HepG2 (cell line): ENCODE data around the gene TMEM9B. TPM values are rescaled to one million over a fixed set of nuclear protein-coding genes. Genes with fewer than 3 reads are reported as not detected.

Experiments
- ATAC-seq: fragments of 200-7000 bp; cut with Tn5 transposase; 3 replicates; pipeline ENCODE4 v1.9.1; 2020; ENCODE audit warnings: mild to moderate bottlenecking, moderate library complexity
- BruUV-seq: library from RNA; stranded (reverse); fragments of 400-500 nt; replicated peaks from 2 replicates; lab custom pipeline; 2021; lab: Mats Ljungman, UMichigan
- CTCF ChIA-PET: fragments of 300-600 bp; formaldehyde crosslinking; extraction: SDS; loops from one replicate; lab custom pipeline; 2021; ENCODE audit warnings: low total read pairs, inconsistent platforms, low intra/inter-chr PET ratio; lab: Yijun Ruan, JAX
- POLR2A ChIA-PET: fragments of 350-600 bp; sonication (Branson Sonifier 250); formaldehyde crosslinking; loops from one replicate; lab custom pipeline; 2020; ENCODE audit warnings: antibody characterized with exemption, inconsistent platforms; lab: Yijun Ruan, JAX
- DNase-seq: peaks from one replicate; pipeline ENCODE4 v3.0.0-alpha.2; 2015; ENCODE audit warnings: low spot score
- FAIRE-seq: peaks from 3 replicates; lab custom pipeline; 2011; peaks lifted over from hg19 to GRCh38; lab: Jason Lieb, UNC
- H2AFZ ChIP-seq: one replicate; pipeline ENCODE4 v1.6.1; 2011; ENCODE audit warnings: low read length, inconsistent platforms
- H3K27ac ChIP-seq: fragments of 300-600 bp; 3 replicates; pipeline ENCODE4 v1.8.0; 2011; ENCODE audit warnings: mixed run types, mild to moderate bottlenecking, mixed read lengths, low read length, inconsistent platforms; ENCODE audit not compliant: insufficient read depth; ENCODE audit errors: extremely low read length
- H3K27me3 ChIP-seq, 2 experiments: fragments of 200-600 bp in 1 of 2; 2 replicates in 1 of 2; 3 replicates in 1 of 2; pipeline versions ENCODE4 v1.6.0 to v1.8.0; 2011; ENCODE audit warnings: low read length in 2 of 2, mild to moderate bottlenecking in 2 of 2, moderate library complexity in 2 of 2, inconsistent platforms in 1 of 2; ENCODE audit not compliant: insufficient read depth in 2 of 2, control insufficient read depth in 1 of 2
- H3K36me3 ChIP-seq, 2 experiments: fragments of 200-600 bp in 1 of 2; replicated peaks in 1 of 2; 2 replicates in 1 of 2; 3 replicates in 1 of 2; pipeline versions ENCODE4 v1.5.1 to v1.8.0; 2011; ENCODE audit warnings: low read length in 2 of 2, inconsistent platforms in 1 of 2; ENCODE audit not compliant: insufficient read depth in 2 of 2, control insufficient read depth in 1 of 2
- H3K4me1 ChIP-seq: 2 replicates; pipeline ENCODE4 v1.5.1; 2012; ENCODE audit warnings: low read length, inconsistent platforms; ENCODE audit not compliant: insufficient read depth
- H3K4me2 ChIP-seq: 2 replicates; pipeline ENCODE4 v1.6.0; 2011; ENCODE audit warnings: low read depth, low read length, inconsistent platforms
- H3K4me3 ChIP-seq, 3 experiments: fragments of 200-600 bp in 1 of 3; sonication (generic), shearing (Covaris generic) in 1 of 3; replicated peaks in 1 of 3; 2 replicates each; pipeline ENCODE4 v1.5.1; 2011 to 2016; ENCODE audit warnings: low read length in 3 of 3, inconsistent platforms in 2 of 3, low read depth in 2 of 3, mild to moderate bottlenecking in 2 of 3, control low read depth in 1 of 3, mixed read lengths in 1 of 3; ENCODE audit not compliant: insufficient read depth in 1 of 3
- H3K79me2 ChIP-seq: one replicate; pipeline ENCODE4 v1.6.1; 2011; ENCODE audit warnings: low read length, inconsistent platforms; ENCODE audit not compliant: insufficient read depth
- H3K9ac ChIP-seq: 2 replicates; pipeline ENCODE4 v1.6.0; 2011; ENCODE audit warnings: mild to moderate bottlenecking, low read depth, low read length, inconsistent platforms; ENCODE audit not compliant: insufficient read depth
- H3K9me3 ChIP-seq: 2 replicates; pipeline ENCODE4 v1.5.1; 2012; ENCODE audit warnings: mild to moderate bottlenecking, low read length
- H4K20me1 ChIP-seq: 2 replicates; pipeline ENCODE4 v1.6.0; 2011; ENCODE audit warnings: inconsistent platforms, mild to moderate bottlenecking, low read length, moderate library complexity; ENCODE audit not compliant: insufficient read depth
- ARNT ChIP-seq: fragments of 450-650 bp; IDR thresholded peaks from 2 replicates; pipeline ENCODE4 v1.6.1; 2017
- ZNF850 ChIP-seq: sonication (generic); formaldehyde crosslinking; conservative IDR thresholded peaks from 2 replicates; pipeline ENCODE4 v1.9.0; 2021; ENCODE audit warnings: mild to moderate bottlenecking, missing genetic modification reagents
- WGBS: methylation state at CpG from one replicate; pipeline ENCODE4 v1.1.6; 2017; ENCODE audit warnings: low lambda C conversion rate; 5-methylcytosine and 5-hydroxymethylcytosine counted together
- in situ Hi-C: cut with HindIII; loops from 2 replicates; pipeline ENCODE4 v1.10.0; 2017; ENCODE audit warnings: low pct_unique_long_range_greater_than_20kb; ENCODE audit not compliant: extremely low pct_ligation_motif_present
- intact Hi-C: fragments of 100-400 bp; cut with micrococcal nuclease; formaldehyde crosslinking; loops from one replicate; pipeline ENCODE4 v1.10.0; 2022; ENCODE audit not compliant: unreplicated experiment
- polyA plus RNA-seq, 8 experiments: library from polyadenylated mRNA; depleted of rRNA in 3 of 8; stranded (reverse) in 7 of 8; unstranded in 1 of 8; fragments of >200 nt; fragmentation: Illumina TruSeq in 4 of 8; extraction: Trizol in 4 of 8; gene quantifications; 2 replicates each; pipeline versions ENCODE4 v1.2.1 to v1.2.3, GENCODE V29; 2011 to 2016; ENCODE audit warnings: low read depth in 4 of 8, missing spikeins in 1 of 8, mixed read lengths in 1 of 8; ENCODE audit not compliant: insufficient read depth in 1 of 8
- total RNA-seq, 5 experiments: library from RNA; depleted of rRNA; stranded (reverse); fragments of >200 nt; fragmentation: Illumina TruSeq; extraction: Trizol; gene quantifications; 2 replicates each; pipeline ENCODE4 v1.2.3, GENCODE V29; 2016; ENCODE audit warnings: low read depth in 1 of 5
- TF ChIP-seq, protein P1 (sequence below): sonication (generic); formaldehyde crosslinking; IDR thresholded peaks from 2 replicates; pipeline ENCODE4 v1.5.1; 2020; ENCODE audit warnings: missing genetic modification reagents, mild to moderate bottlenecking, borderline replicate concordance
- TF ChIP-seq, protein P2 (sequence below): IDR thresholded peaks from 2 replicates; pipeline ENCODE4 v1.6.1; 2016; ENCODE audit warnings: low read depth
- TF ChIP-seq, protein P3 (sequence below): IDR thresholded peaks from 2 replicates; pipeline ENCODE4 v1.6.1; 2016; ENCODE audit warnings: missing compliant biosample characterization, missing genetic modification reagents, borderline replicate concordance
- TF ChIP-seq, protein P4 (sequence below): sonication (generic); formaldehyde crosslinking; IDR thresholded peaks from 2 replicates; pipeline ENCODE4 v1.4.0; 2020; ENCODE audit warnings: missing genetic modification reagents, borderline replicate concordance
- TF ChIP-seq, protein P5 (sequence below): sonication (generic); formaldehyde crosslinking; IDR thresholded peaks from 2 replicates; pipeline ENCODE4 v1.4.0; 2020; ENCODE audit warnings: missing genetic modification reagents, borderline replicate concordance
- TF ChIP-seq, protein P6 (sequence below): sonication (generic); formaldehyde crosslinking; IDR thresholded peaks from 2 replicates; pipeline ENCODE4 v1.5.0; 2020; ENCODE audit warnings: mild to moderate bottlenecking, missing genetic modification reagents, borderline replicate concordance

Gene TMEM9B
- total and polyA plus RNA-seq, 2 of the 13 experiments (the other 11 are each of a cell fraction or from before 2014, with no cell fraction given) = 12.4 to 20.8 TPM

DNA sequence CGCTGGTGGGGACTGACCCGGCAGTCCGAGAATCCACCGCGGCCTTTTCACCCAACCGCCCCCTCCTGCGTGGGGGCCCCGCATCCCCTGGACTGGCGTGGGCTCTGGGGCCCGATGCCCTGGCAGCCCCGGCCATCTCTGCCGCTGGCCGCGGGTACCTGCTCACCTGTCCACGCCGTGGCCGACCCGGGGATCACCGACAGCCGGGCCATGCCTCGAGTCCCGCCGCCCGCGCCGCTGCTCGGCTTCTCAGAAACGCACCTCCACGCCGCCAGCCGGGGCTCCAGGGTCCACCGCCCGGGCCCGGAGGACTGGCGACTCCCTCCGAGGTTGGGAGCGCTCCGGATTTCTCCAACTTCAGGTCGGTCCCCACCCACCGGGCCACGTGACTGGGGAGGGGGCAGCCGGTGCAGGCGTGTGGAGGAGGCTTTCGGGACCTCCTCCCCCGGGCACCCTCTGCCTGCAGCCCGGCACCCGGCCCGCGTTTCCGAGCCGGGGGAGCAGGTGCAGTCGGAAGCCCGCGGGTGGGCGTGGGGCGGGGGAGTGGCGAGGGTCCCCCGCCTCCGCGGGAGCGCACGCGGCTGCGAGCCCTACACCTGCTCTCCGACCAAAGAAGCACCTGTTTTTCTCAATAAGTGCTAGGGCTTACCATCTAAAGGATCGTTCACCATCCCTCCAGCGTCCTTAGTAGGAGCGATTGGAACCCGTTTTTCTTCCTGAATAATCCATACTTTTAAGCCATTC is 40.1 kb upstream of the TMEM9B start (continued):
- TF ChIP-seq, protein P1, sequence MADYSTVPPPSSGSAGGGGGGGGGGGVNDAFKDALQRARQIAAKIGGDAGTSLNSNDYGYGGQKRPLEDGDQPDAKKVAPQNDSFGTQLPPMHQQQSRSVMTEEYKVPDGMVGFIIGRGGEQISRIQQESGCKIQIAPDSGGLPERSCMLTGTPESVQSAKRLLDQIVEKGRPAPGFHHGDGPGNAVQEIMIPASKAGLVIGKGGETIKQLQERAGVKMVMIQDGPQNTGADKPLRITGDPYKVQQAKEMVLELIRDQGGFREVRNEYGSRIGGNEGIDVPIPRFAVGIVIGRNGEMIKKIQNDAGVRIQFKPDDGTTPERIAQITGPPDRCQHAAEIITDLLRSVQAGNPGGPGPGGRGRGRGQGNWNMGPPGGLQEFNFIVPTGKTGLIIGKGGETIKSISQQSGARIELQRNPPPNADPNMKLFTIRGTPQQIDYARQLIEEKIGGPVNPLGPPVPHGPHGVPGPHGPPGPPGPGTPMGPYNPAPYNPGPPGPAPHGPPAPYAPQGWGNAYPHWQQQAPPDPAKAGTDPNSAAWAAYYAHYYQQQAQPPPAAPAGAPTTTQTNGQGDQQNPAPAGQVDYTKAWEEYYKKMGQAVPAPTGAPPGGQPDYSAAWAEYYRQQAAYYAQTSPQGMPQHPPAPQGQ (CRISPR knock-in tag) = no peak
- TF ChIP-seq ARNT (no peak), ZNF850 (CRISPR knock-in tag) (0 out of 2 replicates have a peak, but pooled peaks have one; percentile 52)
- TF ChIP-seq, protein P2, sequence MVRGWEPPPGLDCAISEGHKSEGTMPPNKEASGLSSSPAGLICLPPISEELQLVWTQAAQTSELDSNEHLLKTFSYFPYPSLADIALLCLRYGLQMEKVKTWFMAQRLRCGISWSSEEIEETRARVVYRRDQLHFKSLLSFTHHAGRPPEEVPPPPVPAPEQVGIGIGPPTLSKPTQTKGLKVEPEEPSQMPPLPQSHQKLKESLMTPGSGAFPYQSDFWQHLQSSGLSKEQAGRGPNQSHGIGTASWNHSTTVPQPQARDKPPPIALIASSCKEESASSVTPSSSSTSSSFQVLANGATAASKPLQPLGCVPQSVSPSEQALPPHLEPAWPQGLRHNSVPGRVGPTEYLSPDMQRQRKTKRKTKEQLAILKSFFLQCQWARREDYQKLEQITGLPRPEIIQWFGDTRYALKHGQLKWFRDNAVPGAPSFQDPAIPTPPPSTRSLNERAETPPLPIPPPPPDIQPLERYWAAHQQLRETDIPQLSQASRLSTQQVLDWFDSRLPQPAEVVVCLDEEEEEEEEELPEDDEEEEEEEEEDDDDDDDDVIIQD (CRISPR knock-in tag) = no peak
- TF ChIP-seq, protein P3, sequence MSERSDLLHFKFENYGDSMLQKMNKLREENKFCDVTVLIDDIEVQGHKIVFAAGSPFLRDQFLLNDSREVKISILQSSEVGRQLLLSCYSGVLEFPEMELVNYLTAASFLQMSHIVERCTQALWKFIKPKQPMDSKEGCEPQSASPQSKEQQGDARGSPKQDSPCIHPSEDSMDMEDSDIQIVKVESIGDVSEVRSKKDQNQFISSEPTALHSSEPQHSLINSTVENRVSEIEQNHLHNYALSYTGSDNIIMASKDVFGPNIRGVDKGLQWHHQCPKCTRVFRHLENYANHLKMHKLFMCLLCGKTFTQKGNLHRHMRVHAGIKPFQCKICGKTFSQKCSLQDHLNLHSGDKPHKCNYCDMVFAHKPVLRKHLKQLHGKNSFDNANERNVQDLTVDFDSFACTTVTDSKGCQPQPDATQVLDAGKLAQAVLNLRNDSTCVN = no peak

DNA sequence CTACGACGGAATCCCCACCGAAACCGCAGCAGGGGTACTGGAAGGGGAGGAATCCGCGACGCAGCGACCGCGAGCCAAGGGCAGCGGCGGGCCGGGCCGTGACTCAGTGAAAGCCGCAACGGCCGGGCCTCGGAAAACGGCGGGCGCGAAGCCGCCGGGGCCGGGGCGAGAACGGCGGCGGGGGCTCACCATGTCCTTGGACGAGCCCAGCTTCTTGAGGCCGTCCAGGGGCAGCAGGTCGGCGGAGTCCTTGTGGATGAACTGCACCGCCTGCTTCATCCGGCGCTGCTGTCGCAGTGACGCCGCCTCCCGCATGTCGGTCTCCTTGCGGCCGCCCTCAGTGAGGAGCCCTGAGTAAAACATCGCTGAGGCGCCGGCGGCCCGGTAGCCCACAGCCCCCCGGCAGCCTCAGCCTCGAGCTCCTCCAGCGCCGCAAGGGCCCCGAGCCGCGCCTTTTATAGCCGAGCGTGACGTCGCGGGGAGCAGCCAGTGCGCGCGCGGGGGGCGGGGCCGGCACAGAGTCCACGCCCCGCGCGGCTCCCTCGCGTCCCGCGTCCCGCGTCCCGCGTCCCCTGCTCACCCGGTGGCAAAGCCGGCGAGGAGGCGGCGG is 39.4 kb upstream of the TMEM9B start, which contains the start of gene NRIP3:
NRIP3 (minus strand) TSS at position 429 of the 610 bp plus-strand sequence; CDS start at position 363, 66 bp downstream.
- no peak for FAIRE-seq
- peaks cover 1 to 50% of the 10 kb centered on the region in 2 experiments for H3K27me3 ChIP-seq
- CTCF ChIA-PET = no interaction called here
- TF ChIP-seq, protein P4, sequence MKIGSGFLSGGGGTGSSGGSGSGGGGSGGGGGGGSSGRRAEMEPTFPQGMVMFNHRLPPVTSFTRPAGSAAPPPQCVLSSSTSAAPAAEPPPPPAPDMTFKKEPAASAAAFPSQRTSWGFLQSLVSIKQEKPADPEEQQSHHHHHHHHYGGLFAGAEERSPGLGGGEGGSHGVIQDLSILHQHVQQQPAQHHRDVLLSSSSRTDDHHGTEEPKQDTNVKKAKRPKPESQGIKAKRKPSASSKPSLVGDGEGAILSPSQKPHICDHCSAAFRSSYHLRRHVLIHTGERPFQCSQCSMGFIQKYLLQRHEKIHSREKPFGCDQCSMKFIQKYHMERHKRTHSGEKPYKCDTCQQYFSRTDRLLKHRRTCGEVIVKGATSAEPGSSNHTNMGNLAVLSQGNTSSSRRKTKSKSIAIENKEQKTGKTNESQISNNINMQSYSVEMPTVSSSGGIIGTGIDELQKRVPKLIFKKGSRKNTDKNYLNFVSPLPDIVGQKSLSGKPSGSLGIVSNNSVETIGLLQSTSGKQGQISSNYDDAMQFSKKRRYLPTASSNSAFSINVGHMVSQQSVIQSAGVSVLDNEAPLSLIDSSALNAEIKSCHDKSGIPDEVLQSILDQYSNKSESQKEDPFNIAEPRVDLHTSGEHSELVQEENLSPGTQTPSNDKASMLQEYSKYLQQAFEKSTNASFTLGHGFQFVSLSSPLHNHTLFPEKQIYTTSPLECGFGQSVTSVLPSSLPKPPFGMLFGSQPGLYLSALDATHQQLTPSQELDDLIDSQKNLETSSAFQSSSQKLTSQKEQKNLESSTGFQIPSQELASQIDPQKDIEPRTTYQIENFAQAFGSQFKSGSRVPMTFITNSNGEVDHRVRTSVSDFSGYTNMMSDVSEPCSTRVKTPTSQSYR (CRISPR knock-in tag) = peak; percentile 11; the same call in 1 of the 2 replicates
- TF ChIP-seq, protein P5, sequence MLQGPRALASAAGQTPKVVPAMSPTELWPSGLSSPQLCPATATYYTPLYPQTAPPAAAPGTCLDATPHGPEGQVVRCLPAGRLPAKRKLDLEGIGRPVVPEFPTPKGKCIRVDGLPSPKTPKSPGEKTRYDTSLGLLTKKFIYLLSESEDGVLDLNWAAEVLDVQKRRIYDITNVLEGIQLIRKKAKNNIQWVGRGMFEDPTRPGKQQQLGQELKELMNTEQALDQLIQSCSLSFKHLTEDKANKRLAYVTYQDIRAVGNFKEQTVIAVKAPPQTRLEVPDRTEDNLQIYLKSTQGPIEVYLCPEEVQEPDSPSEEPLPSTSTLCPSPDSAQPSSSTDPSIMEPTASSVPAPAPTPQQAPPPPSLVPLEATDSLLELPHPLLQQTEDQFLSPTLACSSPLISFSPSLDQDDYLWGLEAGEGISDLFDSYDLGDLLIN (CRISPR knock-in tag) = no peak
- TF ChIP-seq, protein P6, sequence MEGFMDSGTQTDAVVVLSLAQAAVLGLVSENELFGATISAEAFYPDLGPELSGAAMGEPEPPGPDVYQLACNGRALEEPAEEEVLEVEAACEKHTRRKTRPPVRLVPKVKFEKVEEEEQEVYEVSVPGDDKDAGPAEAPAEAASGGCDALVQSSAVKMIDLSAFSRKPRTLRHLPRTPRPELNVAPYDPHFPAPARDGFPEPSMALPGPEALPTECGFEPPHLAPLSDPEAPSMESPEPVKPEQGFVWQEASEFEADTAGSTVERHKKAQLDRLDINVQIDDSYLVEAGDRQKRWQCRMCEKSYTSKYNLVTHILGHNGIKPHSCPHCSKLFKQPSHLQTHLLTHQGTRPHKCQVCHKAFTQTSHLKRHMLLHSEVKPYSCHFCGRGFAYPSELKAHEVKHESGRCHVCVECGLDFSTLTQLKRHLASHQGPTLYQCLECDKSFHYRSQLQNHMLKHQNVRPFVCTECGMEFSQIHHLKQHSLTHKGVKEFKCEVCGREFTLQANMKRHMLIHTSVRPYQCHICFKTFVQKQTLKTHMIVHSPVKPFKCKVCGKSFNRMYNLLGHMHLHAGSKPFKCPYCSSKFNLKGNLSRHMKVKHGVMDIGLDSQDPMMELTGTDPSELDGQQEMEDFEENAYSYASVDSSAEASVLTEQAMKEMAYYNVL (CRISPR knock-in tag) = 0 out of 2 replicates have a peak, but pooled peaks have one; percentile 18

More for the DNA sequence above, 39.4 kb upstream of the TMEM9B start, which contains the start of gene NRIP3:
- in situ Hi-C loops = no loop called here
- intact Hi-C loops = no loop called here
- H4K20me1 ChIP-seq = no peaks in the 10 kb centered on the region
- H3K36me3 ChIP-seq = no peaks in the 10 kb centered on the region
- H3K4me1 ChIP-seq = peaks cover 11% of the 10 kb centered on the region
- H3K79me2 ChIP-seq = no peaks in the 10 kb centered on the region
- peak within 1 kb of the TSS; percentile 79 for H3K4me2 ChIP-seq
- POLR2A ChIA-PET = no interaction called here
- DNase-seq = no peak
- peak within 1 kb of the TSS; percentile 5; the same call in 1 of the 2 replicates for H3K9ac ChIP-seq
- no TSS peak for BruUV-seq
- H3K4me3 ChIP-seq = peak within 1 kb of the TSS; percentile 42 to 67 (median 51); a peak in 4 of 6 replicates
- no peak within 1 kb of the TSS for H2AFZ ChIP-seq
- peak; percentile 61 for ATAC-seq
- 53% methylated on average over 8 of the region's 83 CpGs for WGBS
- no peak within 1 kb of the TSS for H3K27ac ChIP-seq
- H3K9me3 ChIP-seq = no peaks in the 10 kb centered on the region
